ENCODE results near the gene LAMA2.

The LAMA2 gene

DNA sequence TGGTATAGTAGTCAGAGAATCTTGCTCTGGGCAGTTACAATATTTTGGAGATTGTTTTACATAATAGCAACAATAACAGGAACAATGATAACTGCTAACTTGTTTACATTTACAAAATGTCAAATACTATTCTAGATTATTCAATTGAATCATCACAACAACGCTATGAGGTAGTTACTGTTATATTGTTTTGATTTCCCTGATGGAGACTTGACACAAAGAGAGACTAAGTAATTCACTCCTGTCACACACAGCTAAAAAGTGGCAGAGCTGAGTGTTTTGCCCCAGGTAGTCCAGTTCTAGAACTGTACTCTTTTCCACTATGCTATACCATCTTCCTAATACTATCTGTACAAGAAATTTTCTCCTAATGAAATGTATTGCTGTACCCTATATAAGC, 356.1 kb downstream of the LAMA2 start:
- DNase-seq = no peak

DNA sequence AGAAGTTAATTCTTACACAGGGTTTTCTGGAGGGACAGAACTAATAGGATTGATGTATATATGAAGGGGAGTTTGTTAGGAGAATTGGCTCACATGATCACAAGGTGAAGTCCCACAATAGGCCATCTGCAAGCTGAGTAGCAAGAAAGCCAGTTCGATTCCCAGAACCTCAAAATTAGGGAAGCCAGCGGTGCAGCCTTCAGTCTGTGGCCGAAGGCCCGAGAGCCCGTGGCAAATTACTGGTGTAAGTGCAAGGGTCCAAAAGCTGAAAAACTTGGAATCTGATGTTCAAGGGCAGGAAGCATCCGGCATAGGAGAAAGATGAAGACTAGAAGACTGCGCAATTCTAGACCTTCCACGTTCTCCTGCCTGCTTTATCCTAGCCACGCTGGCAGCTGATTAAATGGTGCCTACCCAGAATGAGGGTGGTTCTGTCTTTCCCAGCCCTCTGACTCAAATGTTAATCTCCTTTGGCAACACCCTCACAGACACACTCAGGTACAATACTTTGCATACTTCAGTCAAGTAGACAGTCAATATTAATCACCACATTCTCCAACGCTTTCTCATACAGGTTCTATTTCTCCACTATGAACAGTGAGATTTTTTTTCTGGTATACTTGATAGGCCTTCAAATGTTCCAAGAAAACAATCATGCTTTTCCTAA, 357.0 kb downstream of the LAMA2 start:
- DNase-seq = no peak

DNA sequence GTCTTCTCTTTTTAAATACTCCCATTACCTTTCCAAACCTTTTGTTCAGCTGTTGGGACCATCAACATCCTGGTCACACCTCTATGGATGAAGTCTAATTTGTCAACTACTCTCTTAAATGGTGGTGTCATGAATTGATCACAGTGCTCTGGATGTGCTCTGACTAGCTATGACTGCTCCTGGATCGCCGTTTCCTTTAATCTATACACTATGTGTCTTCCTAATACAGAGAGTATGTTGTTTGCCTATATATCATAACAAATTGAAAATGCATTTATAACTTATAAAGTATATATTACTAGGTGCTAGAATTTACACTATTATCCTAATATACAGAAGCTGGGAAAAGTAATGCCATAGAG, 357.5 kb downstream of the LAMA2 start:
- no peak for DNase-seq

DNA sequence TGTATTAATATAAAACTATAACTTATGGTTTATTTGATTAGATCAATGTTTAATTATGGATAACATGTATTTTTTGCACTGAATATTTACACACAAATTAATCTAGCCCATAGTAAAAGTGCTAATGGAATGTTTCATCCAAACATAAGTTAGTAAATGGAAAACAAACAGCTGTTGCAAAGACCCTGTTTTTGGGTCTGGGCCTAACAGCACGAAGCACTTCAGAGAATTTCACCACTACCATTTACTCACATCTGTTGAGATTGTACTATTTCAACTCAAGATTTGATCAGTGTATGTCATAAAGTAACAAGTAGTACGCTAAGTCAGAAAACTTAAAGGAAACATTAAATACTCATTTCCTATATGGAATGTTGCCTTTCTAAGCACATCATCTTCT, 359.6 kb downstream of the LAMA2 start:
- DNase-seq = no peak

DNA sequence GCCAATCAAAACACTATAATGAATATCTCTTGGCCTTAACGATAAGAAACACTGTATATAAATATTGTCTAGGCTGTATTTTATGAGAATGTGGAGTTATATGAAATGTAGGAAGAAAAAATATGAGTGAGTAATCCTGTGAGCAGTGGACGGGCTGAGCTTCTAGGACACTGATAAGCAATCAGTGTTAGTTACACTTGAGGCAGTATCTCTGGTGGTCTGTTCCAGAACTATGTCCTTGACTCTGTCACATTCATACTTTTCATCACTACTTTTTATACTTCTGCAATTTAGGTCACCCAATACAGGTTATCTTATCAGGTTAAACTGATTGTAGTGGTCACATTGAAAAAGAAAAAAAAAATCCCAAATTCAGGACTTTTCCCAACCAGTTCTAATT, 360.4 kb downstream of the LAMA2 start:
- DNase-seq = no peak

DNA sequence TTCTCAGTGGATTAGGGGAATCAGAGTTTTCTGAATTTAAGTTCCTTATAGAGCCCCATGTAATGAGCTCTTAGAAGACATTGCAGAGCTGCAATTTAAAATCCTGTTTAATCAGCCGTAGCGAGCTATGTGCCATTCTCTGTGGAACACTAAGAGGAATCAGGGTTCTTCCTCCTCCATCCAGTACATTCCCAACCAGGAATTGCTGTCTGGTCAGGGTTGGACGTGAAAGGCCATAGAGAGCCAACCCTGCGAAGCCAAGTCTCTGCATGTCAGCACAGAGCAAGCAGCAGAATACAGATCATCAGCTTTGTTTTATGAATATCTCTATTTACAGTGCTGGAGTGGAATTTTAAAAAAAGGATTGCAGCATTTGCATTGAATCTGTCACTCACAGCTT, 366.0 kb downstream of the LAMA2 start:
- no peak for DNase-seq

DNA sequence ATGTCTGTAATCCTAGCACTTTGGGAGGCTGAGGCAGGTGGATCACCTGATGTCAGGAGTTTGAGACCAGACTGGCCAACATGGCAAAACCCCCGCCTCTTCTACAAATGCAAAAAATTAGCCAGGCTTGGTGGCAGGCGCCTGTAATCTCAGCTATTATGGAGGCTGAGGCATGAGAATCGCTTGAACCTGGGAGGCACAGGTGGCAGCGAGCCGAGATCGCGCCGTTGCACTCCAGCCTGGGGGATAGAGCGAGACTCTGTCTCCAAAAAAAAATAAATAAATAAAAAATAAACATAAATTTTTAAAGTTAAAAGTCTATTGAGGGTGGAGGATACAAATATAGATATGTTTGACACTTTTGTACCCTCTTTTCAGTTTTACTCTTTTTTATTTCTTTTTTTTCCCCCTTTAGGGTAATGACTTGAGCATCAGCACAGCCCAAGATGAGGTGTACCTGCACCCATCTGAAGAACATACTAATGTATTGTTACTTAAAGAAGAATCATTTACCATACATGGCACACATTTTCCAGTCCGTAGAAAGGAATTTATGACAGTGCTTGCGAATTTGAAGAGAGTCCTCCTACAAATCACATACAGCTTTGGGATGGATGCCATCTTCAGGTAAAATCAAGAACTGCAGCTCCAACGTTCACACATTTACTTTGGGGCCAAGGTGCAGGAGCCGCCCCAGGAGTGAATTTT, 368.9 kb downstream of the LAMA2 start:
- peak; percentile 64 to 67 for DNase-seq

DNA sequence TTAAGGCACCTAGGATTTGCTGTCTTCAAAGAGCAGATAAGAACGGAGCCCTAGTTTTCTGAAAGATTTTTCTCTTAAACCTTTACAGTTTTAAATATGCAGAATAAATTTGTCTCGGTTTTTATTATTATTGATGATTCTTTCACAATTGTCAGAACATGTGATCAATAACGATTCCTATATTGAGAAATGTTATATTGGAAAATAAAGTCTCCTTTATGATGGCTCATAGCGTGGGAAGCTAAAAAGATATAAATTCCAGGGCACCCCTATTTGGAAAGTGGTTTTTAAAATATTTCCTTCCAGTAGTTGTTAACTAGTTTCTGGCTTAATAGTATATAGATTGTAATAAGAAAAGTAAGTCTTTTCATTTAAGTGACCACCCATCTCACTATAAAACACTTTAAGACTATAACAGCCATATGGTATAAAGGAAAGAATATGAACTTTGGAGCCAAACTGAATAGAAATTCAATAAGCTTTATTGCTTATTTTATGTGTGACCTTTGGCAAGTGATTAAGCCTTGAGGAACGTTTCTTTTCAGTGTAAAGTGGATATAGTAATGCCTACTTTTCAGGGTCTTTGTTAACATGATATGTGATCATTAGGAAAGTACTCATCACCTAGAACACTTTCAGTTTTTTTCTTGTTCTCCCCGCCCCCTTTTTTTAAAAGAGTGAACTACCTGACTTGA, 369.6 kb downstream of the LAMA2 start:
- no peak for DNase-seq

DNA sequence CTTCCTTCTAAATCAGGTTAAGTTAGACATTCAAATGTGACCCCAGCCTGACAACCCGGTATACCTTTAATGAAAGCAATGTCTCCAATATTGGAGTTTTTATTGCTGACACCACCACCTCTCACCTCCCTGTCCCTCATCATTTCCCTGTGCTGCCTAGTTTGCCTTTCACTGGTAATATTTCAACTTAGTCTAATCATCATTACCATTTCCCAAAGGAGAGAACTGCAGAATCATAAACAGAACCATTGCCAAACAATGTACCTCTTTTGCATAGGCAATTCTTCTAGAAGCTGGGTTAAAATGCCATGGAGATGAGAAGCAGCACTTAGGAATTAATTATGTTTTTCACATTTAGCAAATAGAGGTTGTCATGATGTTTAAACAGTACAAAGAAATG, 370.3 kb downstream of the LAMA2 start:
- DNase-seq = no peak

DNA sequence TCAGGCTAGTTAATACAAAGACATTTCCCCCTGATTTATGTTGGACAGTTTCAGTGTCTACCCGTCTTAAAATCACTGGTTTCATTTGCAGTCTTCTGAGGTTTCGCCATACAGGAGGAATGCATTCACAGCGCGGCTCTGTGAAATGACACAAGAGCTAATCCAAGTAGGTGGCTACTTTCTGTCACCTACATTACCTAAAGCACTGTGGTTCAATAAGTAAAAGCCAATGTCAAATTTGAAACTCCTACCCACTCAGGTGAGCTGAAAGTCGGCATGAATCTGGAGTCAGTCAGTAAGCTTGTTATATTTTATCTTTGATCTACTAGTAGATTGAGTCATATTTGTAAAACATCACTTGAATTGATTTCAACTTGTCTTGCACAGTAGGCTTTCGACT, 370.8 kb downstream of the LAMA2 start:
- DNase-seq = no peak

DNA sequence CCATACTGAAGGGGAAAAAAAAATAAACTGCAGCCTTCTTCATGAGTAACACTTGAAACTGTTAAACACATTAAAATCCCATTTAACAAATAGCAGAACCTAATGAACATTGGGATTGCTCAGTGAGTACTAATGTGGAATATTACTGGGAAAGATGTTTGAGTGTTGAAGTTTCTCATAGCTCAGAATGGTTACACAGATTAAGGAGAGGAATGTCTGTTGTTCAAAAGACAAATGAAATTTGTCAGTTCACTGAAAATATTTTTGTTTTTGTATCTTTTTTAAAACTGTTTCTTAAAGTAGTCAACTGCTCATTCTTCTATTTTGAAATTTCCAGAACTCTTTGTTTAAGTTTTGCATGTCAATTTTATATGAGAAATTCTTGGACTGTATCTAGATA, 374.3 kb downstream of the LAMA2 start:
- no peak for DNase-seq

DNA sequence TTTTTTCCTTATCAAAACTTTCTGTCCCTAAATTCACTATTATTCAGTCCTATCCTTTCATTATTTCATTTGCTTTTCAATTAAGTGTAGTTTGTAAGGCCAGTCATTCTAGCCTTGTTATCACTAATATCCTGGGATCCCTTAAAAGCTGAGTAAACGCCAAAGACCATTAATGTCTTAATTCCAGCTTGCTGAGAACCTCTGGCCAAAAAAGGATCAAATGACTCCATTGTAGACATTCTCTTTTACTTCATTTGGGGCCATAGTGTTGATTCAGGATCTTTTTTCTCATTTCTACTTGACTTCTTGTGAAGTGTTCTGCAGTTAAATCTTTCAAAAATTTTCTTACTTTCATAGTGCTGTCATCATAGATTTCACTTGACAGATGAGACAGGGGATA, 379.7 kb downstream of the LAMA2 start:
- DNase-seq = no peak

DNA sequence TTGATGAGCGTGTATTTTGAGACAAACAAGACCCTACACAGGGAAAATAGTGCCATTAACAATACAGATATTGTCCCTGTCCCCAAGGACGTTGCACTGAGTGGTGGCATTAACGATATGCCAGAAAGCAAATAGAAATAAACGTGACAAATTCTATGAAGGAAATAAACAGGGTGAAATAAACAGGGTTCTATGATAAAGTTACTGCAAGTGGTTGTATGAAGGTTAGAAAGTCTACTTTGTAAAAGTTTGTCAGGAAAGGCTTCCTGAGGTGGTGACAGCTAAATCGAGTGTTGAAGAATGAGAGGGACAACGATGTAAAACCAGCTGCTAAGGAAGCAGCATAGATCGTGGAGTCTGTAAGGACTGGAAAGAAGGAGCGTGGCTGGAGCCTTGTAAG, 380.2 kb downstream of the LAMA2 start:
- no peak for DNase-seq

DNA sequence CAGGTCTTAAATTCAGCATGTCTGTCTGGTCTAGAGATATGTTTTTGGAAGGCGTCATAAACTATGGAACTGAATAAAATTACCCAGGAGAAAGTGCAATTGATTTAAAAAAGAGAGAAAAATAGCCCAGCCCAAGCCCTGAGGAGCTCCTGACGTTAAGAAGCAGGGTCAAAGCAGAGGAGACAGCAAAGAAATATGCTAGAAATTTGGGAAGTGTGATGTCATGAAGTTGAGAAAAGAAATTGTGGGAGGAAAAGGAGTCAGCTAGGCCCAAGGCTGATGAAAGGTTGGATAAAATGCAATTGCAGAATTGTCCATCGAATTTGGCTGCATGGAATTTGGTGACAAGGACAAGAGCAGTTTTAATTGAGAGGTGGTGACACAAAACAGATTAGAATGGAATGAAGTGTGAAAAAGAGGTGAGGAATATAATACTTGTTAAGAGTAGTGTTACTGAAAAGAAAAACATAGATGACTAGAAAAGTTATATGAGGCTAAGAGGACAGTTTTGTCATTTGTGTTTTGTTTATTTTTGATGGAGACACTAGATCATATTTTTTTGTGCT, 381.6 kb downstream of the LAMA2 start:
- no peak for DNase-seq

DNA sequence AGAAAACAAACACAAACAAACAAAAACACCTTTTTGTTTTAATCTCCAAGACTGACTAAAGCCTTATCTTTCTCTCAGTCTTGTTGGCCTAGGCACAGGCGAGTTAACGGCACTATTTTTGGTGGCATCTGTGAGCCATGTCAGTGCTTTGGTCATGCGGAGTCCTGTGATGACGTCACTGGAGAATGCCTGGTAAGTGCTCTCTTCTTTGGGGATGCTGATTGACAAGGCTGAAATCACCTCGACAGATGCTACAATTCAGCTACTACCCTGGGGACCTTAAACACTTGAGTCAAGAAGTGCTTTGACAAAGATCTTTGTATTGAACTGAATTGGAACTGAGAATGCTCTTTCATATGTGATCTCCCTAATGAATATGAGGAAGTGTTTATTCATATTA, 384.1 kb downstream of the LAMA2 start:
- DNase-seq = no peak

DNA sequence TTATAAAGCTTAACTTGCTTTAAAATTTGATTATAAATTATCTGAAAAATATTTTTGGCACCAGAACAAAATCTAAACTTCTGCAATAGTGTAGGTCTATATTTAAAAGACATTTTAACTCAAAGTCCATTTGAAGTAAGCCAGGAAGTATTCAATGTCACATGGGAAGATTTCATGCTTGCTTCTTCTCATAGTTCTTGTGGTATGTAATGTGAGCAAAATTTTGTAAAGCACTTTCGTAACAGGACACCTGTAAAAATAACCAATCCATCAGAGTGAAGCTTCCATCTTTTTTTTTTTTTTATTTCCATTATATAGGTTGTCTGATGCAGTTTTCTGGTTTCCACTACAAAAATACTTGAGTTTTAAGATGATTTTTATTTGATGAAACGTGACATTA, 386.1 kb downstream of the LAMA2 start:
- no peak for DNase-seq

DNA sequence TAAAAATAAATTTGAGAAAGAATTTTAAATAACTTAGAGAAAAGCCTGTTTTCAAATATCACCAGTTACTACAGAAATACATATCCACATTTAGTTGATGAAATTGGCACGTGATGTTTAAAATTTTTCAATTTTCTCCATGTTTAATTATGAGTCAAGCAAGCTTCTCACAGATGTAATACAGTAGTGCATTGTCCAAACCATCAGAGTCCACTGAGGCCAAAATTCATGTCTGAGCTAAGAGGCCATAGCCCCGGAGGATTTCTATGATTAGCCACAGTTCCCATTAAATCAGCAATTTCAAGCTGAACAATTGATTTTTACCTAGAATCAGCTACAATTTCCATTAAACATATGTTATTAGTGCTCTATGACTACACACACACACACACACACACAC, 387.0 kb downstream of the LAMA2 start:
- no peak for DNase-seq

DNA sequence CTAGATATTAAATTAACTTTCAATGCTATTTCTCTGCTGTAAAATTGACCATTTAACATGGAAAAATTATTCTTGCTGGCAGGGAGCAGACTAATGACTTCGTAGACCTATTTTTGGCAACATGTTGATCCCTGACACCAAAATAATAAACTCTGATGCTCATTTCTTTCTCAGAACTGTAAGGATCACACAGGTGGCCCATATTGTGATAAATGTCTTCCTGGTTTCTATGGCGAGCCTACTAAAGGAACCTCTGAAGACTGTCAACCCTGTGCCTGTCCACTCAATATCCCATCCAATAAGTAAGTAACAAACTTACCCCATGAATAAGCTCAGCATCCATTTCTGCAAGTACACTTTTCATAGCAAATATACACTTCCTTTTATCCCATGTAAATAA, 387.5 kb downstream of the LAMA2 start:
- no peak for DNase-seq

DNA sequence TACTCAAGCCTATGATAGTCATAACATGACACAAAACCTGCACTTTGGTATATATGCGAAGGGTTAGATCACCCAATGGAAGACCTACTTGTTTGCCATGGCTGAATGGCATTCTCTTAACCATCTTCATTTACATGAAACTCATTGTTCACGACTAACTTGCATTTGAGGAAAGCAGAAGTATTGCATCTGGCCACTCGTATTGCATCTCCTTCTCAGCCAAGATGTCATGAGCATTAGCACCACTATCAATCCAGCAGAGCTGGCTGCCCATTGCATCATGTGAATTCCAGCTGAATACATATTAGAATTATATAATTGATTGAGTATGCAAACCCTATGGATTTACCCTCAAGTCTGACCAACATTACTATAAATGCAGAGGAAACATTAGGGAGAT, 390.2 kb downstream of the LAMA2 start:
- no peak for DNase-seq

DNA sequence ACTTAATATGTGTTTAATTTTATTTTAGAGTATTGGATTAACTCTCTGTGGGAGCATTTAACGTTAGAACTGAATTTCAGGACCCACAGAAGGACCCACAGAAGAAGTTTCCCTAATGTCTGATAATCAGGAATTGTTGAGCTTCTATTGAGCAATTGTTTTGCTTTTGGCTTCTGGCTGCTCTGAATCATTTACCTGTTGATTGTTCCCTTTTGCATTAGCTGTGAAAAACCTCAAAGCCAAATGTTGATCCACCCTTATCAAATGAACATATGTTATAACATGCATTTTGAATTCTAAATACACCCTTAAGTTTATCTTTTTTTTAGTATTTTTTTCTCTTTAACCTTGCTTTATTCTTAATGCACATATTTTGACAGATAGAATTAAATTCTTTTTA, 393.5 kb downstream of the LAMA2 start:
- no peak for DNase-seq

DNA sequence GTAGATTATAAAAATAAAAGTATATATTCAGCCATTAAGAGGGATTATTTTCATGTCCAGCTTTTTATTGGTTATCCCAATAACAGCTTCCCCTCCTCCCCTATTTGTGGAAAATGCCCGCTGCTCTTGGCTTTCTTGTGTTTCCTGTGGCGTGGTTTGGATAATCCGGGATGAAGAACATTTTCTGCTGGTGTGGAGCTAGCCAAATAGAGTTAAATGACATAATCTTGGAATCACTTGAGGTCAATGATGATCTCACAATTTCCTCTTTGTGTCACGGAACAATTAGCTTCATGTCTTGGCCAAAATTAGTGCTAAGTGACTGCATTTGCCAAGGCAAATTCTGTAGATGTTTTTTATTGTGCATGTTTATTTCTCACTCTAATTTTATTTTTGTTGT, 394.0 kb downstream of the LAMA2 start:
- DNase-seq = no peak

DNA sequence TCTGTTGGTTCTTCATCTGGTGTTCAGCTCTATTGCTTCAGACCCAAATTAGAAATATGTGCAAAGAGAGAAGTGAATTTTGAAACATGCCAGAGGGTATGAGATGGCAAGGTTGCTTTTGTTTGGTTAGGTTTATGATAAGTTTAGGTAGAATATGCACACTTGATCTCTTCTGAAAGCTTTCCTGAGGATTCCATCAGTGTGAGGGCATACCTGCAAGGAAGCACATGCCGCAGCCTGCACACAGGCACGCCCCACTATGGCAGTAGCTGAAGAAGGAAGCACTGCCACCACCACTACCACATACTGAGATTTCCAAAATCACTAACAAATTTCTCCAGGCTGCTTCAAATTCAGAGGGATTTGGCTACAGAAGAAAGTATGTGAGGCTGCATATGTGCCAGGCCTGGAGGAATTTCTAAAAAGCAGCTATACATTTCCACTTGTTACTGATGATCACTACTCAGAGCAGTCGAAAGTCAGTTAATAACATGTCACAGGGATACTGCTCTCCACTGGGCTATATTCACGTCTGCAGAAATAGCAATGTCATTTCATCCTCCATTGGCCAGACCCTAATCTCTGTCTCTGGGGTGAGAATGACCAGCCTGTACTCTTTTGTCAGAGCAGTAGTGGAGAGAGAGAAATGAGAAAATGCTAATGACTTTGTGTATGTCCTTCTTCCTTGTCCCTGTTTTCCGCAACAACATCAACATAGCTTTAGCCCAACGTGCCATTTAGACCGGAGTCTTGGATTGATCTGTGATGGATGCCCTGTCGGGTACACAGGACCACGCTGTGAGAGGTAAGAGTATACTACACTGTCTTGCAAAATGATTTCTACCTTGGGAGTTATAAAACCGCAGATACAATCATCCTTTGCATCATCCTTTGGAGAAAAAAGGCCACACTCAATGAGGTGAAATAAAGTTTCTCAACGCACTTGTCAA, 396.7 kb downstream of the LAMA2 start:
- DNase-seq = no peak

DNA sequence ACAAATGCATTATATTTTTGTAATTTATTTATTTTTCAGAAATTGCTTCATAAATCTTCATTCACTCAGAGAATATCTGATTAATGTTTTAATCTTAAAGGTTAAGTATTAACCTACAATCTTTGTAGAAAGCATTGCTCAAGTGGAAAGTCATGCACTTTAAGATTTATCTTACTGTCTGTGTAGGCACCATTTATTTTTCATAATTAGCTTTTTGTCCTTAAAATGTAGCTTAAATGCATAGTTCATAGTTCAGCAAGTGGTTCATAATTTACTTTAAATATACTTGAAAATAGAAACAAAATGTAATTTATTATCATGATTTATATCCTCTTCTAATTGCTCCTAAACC, 397.3 kb downstream of the LAMA2 start:
- DNase-seq = no peak
